ENCODE data around the gene PPP1R1C. TPM values are rescaled to one million over a fixed set of nuclear protein-coding genes. Genes with fewer than 3 reads are reported as not detected.
A peak's percentile ranks its signal among the peaks of the same experiment; 100 is the strongest.

Gene PPP1R1C, protein sequence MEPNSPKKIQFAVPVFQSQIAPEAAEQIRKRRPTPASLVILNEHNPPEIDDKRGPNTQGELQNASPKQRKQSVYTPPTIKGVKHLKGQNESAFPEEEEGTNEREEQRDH
- total RNA-seq (2.5 TPM), polyA plus RNA-seq (ENCODE audit: insufficient read depth, low read depth, low replicate concordance) (2.5 TPM)
- long read RNA-seq, donor 1, result 0 reads
- long read RNA-seq, donor 2, partial matches to known transcripts, result 0 of 1 reads
- long read RNA-seq, donor 2, other reads (novel, unspliced or antisense), result 0 of 1 reads
- long read RNA-seq, donor 3, transcript PPP1R1C-208 (4 exons, 501 nt), result major isoform, 5 of 7 reads
- long read RNA-seq, donor 3, partial matches to known transcripts, result 0 of 7 reads
- long read RNA-seq, donor 3, other reads (novel, unspliced or antisense), result 0 of 7 reads
- long read RNA-seq, donor 4, result 0 reads
- long read RNA-seq, donor 5, result 0 reads
- long read RNA-seq, donor 6, result 0 reads
- long read RNA-seq, donor 7, partial matches to known transcripts, result 0 of 1 reads
- long read RNA-seq, donor 7, other reads (novel, unspliced or antisense), result 0 of 1 reads
- long read RNA-seq, donor 8, result 0 reads
- long read RNA-seq, donor 9, result 0 reads
- long read RNA-seq, donor 10, result 0 reads

DNA sequence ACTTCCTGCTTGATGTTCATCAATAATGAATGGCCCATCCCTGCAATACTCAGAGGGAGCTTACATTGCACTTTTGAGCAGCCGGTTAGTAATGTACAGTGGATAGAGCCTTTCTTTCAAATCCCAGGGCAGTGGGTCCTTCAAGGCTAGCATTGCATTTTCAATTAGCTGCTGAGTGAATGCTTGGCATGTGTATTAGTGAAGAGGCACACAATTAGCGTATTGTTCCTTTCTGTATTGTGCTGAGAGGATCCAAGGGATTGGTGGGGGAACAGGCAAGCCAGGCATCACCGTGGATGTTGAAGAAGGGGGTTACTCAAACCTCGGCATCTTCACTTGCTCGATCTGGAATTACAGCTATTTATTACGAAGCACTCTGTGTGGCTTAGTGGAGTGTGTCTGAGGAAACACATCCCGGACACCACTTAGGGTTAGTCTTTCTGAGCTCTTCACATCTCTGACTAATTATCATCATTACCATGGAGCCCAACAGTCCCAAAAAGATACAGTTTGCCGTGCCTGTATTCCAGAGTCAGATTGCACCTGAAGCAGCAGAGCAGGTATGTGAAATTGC lies at the start of gene PPP1R1C:
Gene PPP1R1C, plus strand, starts transcription at position 222 of the 574 bp plus-strand sequence. Its CDS starts 258 bp downstream, at position 480.
- peak within 1 kb of the TSS; percentile 58 to 62 for H3K27ac ChIP-seq (ENCODE audit: low read depth in 2 of 2, low read length in 2 of 2)
- TF ChIP-seq, protein P1, sequence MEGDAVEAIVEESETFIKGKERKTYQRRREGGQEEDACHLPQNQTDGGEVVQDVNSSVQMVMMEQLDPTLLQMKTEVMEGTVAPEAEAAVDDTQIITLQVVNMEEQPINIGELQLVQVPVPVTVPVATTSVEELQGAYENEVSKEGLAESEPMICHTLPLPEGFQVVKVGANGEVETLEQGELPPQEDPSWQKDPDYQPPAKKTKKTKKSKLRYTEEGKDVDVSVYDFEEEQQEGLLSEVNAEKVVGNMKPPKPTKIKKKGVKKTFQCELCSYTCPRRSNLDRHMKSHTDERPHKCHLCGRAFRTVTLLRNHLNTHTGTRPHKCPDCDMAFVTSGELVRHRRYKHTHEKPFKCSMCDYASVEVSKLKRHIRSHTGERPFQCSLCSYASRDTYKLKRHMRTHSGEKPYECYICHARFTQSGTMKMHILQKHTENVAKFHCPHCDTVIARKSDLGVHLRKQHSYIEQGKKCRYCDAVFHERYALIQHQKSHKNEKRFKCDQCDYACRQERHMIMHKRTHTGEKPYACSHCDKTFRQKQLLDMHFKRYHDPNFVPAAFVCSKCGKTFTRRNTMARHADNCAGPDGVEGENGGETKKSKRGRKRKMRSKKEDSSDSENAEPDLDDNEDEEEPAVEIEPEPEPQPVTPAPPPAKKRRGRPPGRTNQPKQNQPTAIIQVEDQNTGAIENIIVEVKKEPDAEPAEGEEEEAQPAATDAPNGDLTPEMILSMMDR (IDR thresholded peaks at IDR 0.05; ENCODE audit: borderline replicate concordance, extremely low read depth, insufficient read depth), result no peak

DNA sequence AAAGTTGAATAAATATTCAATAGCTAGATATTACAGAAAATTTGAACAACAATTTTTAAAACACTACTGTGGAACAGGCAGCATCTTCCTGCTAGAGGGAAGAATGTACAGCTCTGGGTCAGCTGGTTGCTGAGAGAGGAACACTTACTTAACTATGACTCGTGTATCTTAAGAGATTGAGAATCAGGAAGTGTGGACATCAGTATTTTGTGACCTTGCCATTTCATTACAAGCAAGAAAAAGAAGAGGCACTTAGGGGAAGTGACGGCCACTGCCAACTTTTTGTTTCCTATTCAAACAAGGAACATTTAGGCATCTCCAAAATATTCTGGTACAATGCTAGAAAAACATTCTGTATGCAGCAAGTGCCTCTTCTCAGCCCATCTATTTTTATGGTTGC lies 48.2 kb upstream of the PPP1R1C start:
- no peaks in the 10 kb centered on the region for H3K27me3 ChIP-seq (ENCODE audit: control insufficient read depth, insufficient read depth, low read length)
- DNase-seq, result no peak
- no peak overlapping the region for H3K4me3 ChIP-seq (ENCODE audit: low read length in 3 of 3)
- H3K4me1 ChIP-seq (ENCODE audit: control insufficient read depth in 2 of 3, insufficient read depth in 2 of 3, low read depth in 1 of 3, low read length in 3 of 3), result no peaks in the 10 kb centered on the region
- TF ChIP-seq, protein P1 (IDR thresholded peaks at IDR 0.05; ENCODE audit: borderline replicate concordance, extremely low read depth, insufficient read depth), result no peak
- H3K9ac ChIP-seq (ENCODE audit: low read length in 3 of 3), result no peak overlapping the region
- H3K27ac ChIP-seq (ENCODE audit: low read depth in 2 of 2, low read length in 2 of 2), result no peak overlapping the region
- FAIRE-seq, result no peak
- H3K36me3 ChIP-seq (ENCODE audit: control insufficient read depth in 2 of 3, insufficient read depth in 3 of 3, low read length in 3 of 3), result no peaks in the 10 kb centered on the region
- H3K9me3 ChIP-seq (ENCODE audit: control insufficient read depth in 2 of 3, insufficient read depth in 1 of 3, low read length in 3 of 3), result no peaks in the 10 kb centered on the region
- intact Hi-C loops (cut with DNase I), result no loop called here

More for the DNA sequence above, at the start of gene PPP1R1C:
- H3K9ac ChIP-seq (ENCODE audit: low read length in 3 of 3), result no peak within 1 kb of the TSS
- no peaks in the 10 kb centered on the region for H3K9me3 ChIP-seq (ENCODE audit: control insufficient read depth in 2 of 3, insufficient read depth in 1 of 3, low read length in 3 of 3)
- DNase-seq (no peak), FAIRE-seq (no peak)
- intact Hi-C loops (cut with DNase I), result no loop called here
- H3K27me3 ChIP-seq (ENCODE audit: control insufficient read depth, insufficient read depth, low read length), result no peaks in the 10 kb centered on the region
- H3K4me1 ChIP-seq (ENCODE audit: control insufficient read depth in 2 of 3, insufficient read depth in 2 of 3, low read depth in 1 of 3, low read length in 3 of 3), result peaks cover 0 to 6% (median 0%) of the 10 kb centered on the region in 3 donors
- H3K4me3 ChIP-seq (ENCODE audit: low read length in 3 of 3), result no peak within 1 kb of the TSS
- H3K36me3 ChIP-seq (ENCODE audit: control insufficient read depth in 2 of 3, insufficient read depth in 3 of 3, low read length in 3 of 3), result no peaks in the 10 kb centered on the region

DNA sequence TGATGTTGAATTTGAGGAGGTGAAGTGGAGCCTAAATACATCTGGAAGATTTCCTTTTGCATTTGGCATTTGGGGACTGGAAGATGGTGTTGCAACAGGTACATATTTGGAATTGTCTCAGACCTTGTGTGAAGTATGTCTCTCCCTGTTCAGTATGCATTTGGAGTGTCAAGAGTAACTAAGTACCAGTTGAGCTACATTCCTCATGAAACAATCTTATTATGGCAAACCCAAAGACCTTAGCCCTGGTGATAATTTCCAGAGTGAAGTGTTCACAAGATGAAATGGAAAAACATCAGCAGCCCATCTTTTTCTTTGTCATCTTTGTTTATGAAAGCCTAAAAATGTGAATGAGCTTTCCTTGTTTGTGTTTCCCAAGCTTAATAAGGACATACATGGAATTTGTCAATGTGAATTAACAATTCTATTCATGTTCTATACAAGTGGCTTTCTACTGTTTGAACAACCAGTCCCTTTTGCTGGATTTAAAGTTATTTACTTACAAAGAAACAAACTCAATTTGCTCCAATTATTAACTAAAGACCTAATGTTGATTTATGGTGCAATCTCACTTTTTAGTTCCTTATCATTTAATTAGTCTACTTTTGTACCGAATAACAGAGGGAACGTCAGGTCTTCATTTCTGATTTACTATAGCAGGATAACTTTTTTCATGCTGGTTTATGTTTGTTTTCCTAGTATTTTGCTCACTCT lies 42.1 kb upstream of the PPP1R1C start:
- H3K4me1 ChIP-seq (ENCODE audit: control insufficient read depth in 2 of 3, insufficient read depth in 2 of 3, low read depth in 1 of 3, low read length in 3 of 3), result no peaks in the 10 kb centered on the region
- H3K36me3 ChIP-seq (ENCODE audit: control insufficient read depth in 2 of 3, insufficient read depth in 3 of 3, low read length in 3 of 3), result no peaks in the 10 kb centered on the region
- FAIRE-seq (no peak), DNase-seq (no peak)
- intact Hi-C loops (cut with DNase I), result no loop called here
- no peak overlapping the region for H3K9ac ChIP-seq (ENCODE audit: low read length in 3 of 3)
- no peak overlapping the region for H3K27ac ChIP-seq (ENCODE audit: low read depth in 2 of 2, low read length in 2 of 2)
- H3K9me3 ChIP-seq (ENCODE audit: control insufficient read depth in 2 of 3, insufficient read depth in 1 of 3, low read length in 3 of 3), result no peaks in the 10 kb centered on the region
- no peaks in the 10 kb centered on the region for H3K27me3 ChIP-seq (ENCODE audit: control insufficient read depth, insufficient read depth, low read length)
- no peak overlapping the region for H3K4me3 ChIP-seq (ENCODE audit: low read length in 3 of 3)
- TF ChIP-seq, protein P1 (IDR thresholded peaks at IDR 0.05; ENCODE audit: borderline replicate concordance, extremely low read depth, insufficient read depth), result no peak

Data from kidney (tissue), 22 donors.